Muscle of back (tissue), 11 donors: ENCODE data around the gene PPP1R14D. TPM values are rescaled to one million over a fixed set of nuclear protein-coding genes. Genes with fewer than 3 reads are reported as not detected.

ENCODE experiments used
- DNase-seq, 3 donors: peaks; one replicate each; pipeline versions ENCODE4 v3.0.0 to v3.0.0-alpha.2; 2013
- polyA plus RNA-seq, 10 donors: library from polyadenylated mRNA; unstranded; fragments of 120-200 nt; gene quantifications; one replicate each; pipeline ENCODE4 v1.2.1, GENCODE V29; 2013; ENCODE audit not compliant: insufficient read length in 10 of 10

Gene PPP1R14D
- polyA plus RNA-seq, 10 donors, result not detected

DNA sequence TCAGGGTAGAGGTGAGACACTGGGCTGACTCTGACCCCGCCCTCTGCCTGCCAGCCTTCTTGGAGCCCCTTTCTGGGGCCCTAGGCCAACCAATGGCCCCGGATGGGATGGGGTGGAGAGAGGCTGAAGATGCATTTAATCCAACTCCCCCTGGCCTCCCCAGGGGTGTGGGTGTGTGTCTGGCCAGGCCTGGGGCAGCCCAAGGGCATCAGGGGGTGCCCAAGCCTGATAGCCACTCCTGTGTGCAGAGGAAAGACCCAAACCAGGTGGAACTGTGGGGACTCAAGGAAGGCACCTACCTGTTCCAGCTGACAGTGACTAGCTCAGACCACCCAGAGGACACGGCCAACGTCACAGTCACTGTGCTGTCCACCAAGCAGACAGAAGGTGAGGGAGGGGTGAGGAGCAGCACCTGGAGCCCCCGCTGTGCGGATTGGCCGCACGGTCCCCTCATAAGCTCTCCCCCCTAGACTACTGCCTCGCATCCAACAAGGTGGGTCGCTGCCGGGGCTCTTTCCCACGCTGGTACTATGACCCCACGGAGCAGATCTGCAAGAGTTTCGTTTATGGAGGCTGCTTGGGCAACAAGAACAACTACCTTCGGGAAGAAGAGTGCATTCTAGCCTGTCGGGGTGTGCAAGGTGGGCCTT is 24.9 kb upstream of the PPP1R14D start:
- DNase-seq, result no peak

DNA sequence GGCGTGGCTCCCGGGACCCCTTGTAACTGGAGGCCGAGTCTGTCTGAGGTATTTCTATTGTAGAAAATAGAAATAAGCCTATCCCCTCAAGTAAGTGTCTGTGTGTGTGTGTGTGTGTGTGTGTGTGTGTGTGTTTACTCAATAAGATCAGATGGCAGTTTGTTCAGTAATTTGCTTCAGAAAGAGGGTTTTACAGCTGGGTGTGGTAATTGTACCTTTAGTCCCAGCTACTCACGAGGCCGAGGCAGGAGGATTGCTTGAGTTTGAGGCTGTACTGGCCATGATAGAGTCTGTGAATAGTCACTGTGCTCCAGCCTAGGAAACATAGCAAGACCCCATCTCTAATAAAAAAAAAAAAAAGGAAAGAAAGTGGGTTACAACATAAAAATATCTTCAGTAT is 24.0 kb upstream of the PPP1R14D start:
- no peak for DNase-seq

- DNase-seq, result no peak
Measured at GRCh38 chr15:40850576-40851112, 22.1 kb upstream of the PPP1R14D start.

DNA sequence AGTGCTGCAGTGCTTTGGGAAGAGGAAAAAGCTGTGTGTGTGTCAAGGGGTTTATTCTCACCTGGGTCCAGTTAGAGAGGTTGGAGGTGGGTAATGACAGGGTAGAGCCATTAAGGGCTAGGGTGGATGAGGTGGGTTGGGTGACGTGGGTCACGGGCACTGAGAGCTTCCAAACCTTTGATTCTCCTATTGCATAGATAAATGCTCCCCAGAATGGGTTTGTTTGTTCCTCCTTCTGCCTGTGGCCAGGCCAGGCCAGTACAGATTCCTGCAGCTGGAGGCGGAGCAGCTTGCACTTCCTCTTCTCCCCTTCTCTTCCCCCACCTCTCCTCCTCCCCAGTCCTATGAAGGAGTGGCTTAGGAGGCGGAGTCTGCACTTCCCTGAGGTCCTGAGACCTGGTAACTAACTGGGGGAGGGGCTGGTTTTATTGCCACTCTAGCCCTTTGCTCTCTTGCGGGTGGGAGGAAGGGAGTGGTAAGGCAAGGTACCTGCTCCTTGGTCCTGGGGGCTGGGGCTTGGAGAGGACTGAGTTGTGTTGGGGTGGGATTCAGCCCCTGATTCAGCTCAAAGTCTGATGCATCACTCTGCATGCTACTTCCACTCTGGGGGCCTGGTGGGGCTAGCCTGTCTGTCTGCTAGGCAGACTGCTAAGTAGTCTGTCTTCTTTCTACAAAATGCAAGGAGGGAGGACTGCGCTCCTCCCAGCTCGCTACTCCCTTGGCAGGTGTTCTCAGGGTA is 18.9 kb upstream of the PPP1R14D start:
- peak in 1 of 3 donors; percentile 55 for DNase-seq

DNA sequence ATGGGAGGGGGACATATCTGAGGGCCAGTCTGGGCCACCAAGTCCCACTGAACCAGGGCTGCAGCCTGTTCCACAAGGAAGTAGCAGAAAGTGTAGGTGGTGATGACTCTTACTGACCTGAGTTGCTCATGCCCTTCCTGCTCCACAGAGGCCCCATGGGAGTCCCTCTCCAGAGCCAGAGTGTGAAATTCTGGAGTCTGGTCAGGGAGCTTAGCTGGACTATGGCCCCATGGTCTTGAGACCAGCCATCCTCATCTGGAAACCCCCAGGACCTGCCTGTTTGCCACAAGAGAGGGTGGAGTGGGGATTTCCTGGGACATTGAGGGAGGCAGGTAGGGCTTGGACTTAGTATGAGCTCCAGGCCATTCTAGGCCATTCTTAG is 18.3 kb upstream of the PPP1R14D start:
- no peak for DNase-seq

DNA sequence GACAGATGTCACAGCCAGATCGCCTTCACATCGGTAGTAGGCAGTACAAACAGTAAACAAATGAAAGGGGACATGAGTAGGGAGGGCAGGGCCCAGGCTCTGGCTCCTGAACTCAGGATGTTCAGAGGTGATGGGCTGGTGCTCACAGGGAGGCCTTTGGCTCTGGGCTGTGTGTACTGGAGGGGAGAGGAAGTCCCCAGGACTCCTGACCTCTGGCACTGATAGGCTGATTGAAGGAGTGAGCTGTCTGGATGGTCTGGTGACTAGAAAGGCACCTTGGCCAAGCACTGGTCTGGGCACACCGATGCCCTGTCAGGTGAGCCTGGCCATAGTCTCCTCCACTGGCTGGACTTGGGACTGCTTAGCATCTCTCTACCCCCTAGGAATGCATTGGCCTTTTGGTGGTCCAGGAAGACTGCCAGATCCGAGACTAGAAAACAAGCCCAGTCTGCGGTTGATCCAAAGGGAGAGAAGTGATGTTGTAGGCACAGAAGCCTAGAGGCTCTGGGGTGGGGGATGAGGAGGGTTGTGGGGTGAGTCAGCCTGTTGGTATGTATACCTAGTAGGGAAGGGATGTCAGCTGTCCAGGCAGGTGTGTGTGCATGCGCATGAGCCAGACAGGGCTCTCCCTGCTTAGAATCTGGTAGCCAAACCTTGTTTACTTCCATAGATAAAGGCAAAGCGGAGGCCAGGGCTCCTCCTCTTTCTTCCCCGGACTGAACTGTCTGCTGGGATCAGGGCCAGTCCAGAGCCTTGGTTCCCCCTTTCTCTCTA is 17.2 kb upstream of the PPP1R14D start:
- DNase-seq, result no peak

DNA sequence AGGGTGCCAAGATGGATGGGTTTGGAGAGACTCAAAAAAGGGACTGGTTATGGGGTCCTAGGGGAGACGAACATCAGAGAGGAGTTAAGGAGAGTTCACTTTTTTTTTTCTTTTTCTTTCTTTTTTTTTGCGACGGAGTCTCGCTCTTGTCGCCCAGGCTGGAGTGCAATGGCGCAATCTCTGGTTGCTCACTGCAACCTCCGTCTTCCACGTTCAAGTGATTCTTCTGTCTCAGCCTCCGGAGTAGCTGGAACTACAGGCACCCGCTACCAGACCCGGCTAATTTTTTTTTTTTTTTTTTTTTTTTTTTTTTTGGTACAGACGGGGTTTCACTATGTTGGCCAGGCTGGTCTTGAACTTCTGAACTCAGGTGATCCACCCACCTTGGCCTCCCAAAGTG is 16.5 kb upstream of the PPP1R14D start:
- DNase-seq, result no peak

GRCh38 chr15:40844696-40845030 is 16.2 kb upstream of the PPP1R14D start:
- peak in 1 of 3 donors; percentile 73 for DNase-seq

- DNase-seq, result peak in 1 of 3 donors; percentile 22
Measured at GRCh38 chr15:40843885-40844695, 15.6 kb upstream of the PPP1R14D start, which contains the start of gene SPINT1. TSS of gene SPINT1 (plus strand) at chr15:40844048. CDS start at chr15:40844555, 507 bp downstream.

DNA sequence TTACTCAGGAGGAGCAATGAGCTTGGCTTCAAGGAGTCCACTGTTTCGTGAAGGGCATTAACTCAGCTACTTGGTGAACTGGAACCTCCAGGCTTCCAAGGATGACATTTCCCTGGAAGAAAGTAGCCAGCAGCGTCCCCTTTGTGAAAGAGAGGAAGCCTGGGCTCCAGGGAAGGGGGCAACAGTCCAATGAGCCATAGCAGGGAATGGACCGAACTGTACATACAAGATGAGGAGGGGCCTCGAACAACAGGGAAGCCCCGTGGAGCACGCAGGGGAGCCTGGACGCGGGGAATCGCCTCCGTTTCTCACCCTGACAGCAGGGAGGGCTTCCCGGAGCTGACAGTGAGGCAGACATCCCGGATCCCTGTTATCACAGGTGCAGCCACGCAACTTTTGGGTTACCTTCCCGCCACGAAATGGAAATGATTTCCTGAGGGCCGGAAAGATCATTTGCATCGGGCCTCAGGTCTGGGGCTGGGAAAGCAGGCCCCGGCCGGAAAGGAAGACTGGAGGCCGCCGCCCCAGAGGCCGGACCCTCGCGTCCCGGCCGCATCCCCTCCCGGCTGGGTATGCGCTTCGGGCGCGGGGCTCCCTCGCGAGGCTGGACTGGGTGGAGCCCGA is 14.9 kb upstream of the PPP1R14D start:
- DNase-seq, result peak in 1 of 3 donors; percentile 28

- no peak for DNase-seq
Measured at GRCh38 chr15:40841741-40842140, 13.2 kb upstream of the PPP1R14D start.

- no peak for DNase-seq
Measured at GRCh38 chr15:40838756-40839155, 10.2 kb upstream of the PPP1R14D start.

GRCh38 chr15:40836020-40836419 is 7.5 kb upstream of the PPP1R14D start:
- no peak for DNase-seq

DNA sequence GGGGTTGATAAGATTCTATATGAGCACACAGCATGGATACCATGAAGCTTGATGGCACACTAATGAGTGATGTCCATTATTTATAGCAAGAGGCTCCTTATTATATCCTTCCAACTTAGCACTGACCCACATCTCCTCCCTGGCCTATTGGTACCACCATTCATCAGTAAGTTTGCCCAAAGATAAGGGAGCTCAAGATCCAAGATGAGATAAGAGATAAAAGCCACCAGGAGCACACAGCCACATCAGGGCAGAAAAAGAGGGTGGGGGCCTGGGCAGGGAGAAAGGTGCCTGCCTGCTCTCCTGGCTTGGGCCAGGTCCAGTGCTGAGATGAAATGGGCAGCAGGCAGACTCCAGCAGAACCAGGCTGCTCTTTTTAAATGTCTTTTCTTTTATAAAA is 4.4 kb upstream of the PPP1R14D start:
- DNase-seq, result no peak

DNA sequence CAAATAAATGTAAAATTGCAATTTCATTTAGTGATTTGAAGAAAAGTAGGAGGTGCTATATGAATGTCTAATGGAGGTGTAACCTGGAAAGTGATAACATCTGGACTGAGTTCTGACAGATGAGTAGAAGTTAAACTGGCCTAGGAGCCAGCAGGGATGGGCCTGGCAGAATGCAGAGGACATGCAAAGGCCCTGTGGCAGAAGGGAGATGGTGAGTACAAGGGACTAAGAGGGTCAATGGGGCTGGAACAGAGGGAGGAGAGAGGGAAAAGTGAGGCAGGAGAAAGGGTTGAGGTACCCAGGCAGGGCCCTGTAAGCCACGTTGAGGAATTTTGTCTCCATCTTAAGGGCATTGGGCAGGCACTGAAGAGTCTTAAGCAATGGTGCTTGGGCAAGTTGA is 3.4 kb upstream of the PPP1R14D start:
- DNase-seq, result no peak

- no peak for DNase-seq
Measured at GRCh38 chr15:40830884-40831283, 2.4 kb upstream of the PPP1R14D start.

GRCh38 chr15:40829115-40829514 is 607 bp upstream of the PPP1R14D start:
- no peak for DNase-seq

DNA sequence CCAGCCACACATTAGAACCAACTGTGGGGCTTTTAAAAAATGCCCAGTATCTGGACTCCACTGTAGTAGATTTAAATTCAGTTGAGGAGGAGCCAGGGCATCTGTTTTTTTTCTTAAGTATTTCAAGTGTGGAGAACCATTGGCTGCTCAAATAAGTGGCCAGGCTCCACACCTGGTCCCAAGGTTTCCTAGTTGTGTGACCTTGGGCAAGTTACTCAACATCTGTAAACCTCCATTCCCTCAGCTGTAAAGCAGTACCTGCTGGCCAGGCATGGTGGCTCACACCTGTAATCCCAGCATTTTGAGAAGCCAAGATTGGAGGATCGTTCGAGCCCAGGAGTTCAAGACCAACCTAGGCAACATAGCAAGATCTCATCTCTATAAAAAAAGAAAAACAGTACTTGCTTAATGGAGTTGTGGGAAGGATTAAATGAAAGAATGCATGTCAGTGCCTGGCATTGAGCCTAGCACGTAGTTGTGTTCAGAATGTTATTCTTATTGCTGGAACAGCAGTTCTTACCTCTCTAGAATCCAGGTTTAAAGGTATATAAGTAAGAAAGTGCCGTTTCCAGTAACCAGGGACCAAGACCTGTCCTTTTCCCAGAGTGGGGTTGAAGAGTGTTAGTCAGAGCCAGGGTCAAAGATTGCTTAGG is 2.0 kb downstream of the PPP1R14D start:
- no peak for DNase-seq

DNA sequence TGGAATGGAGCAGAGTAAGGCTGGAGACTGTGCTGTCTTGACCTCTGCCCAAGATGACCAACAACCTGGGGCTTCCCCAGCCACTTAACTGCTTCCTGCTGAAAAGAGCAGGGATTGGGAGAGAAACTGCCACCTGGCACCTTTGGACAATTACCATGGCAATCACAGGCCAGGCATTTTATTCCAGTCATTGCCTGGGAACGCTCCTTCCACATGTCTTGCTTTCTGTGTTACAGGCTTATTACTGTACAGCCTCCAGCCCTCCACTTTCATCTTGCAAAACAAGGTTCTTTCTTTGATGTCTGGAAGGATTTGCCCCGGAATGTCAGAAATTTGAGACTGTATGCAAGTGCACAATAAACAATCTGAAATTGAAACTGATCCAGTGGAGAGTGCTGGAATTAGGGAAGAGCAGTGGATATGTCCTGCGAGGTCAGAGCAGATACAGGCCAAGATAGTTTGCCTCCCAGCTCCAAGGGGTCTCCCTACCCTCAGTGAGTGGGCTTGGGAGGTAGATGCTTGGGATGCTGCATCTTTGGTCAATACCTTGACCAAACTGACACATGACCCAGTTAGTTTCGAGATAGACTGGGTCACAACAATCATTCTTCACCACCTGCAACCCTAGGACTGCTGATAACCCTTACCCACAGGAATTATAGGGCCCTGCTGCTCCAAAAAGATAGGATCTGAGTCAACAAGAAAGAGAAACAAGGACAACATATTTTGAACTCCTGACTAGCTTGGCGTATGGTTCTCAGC is 2.7 kb downstream of the PPP1R14D start:
- DNase-seq, result no peak
